Activated naive CD4-positive, alpha-beta T cell treated with anti-CD3 and anti-CD28 coated beads, Interleukin-2, amount 10 ng/mL, durations not matched to agents 7 days and 5 days (primary cell): Measurements from ENCODE around the gene PDRG1.

ENCODE experiments used
- CTCF ChIA-PET: fragments of 350-600 bp; sonication (Branson Sonifier 250); formaldehyde crosslinking; loops from one replicate; lab custom pipeline; 2021; ENCODE audit warnings: antibody characterized with exemption; lab: Charles Lee
- DNase-seq: peaks from one replicate; pipeline ENCODE4 v3.0.0-alpha.2; 2020
- H3K27ac Mint-ChIP-seq: one replicate; pipeline ENCODE4 v1.8.0; 2021; ENCODE audit warnings: mild to moderate bottlenecking, moderate library complexity, mixed read lengths
- H3K27me3 Mint-ChIP-seq: one replicate; pipeline ENCODE4 v1.8.0; 2021; ENCODE audit warnings: mild to moderate bottlenecking, mixed read lengths
- H3K36me3 Mint-ChIP-seq: one replicate; pipeline ENCODE4 v1.8.0; 2021; ENCODE audit warnings: mixed read lengths
- H3K4me1 Mint-ChIP-seq: one replicate; pipeline ENCODE4 v1.8.0; 2021; ENCODE audit warnings: mixed read lengths
- H3K4me3 Mint-ChIP-seq: one replicate; pipeline ENCODE4 v1.8.0; 2021; ENCODE audit warnings: mild to moderate bottlenecking, moderate library complexity, mixed read lengths
- H3K9me3 Mint-ChIP-seq: one replicate; pipeline ENCODE4 v1.8.0; 2021; ENCODE audit warnings: mixed read lengths

The PDRG1 gene

GRCh38 chr20:31953556-31954148, 1.8 kb upstream of the PDRG1 start:
- Mint-ChIP-seq H3K27ac (no peak overlapping the region), H3K4me1 (peaks cover 27% of the 10 kb centered on the region), H3K36me3 (peaks cover 15% of the 10 kb centered on the region), H3K4me3 (no peak overlapping the region), H3K27me3 (peaks cover 25% of the 10 kb centered on the region), H3K9me3 (no peaks in the 10 kb centered on the region)
- CTCF ChIA-PET = interaction anchor here (2.1 to 4.8 kb wide), 5 partner anchors 13 to 131 kb away, joined by 7 to 55 read pairs (median 12); no protein-coding TSS in a partner anchor
- DNase-seq = no peak

- Mint-ChIP-seq H3K27ac (peak overlapping the region; percentile 88), H3K4me1 (peaks cover 27% of the 10 kb centered on the region), H3K4me3 (peak overlapping the region; percentile 93), H3K36me3 (peaks cover 35% of the 10 kb centered on the region), H3K9me3 (peaks cover 4% of the 10 kb centered on the region), H3K27me3 (peaks cover 17% of the 10 kb centered on the region)
- DNase-seq = no peak
- CTCF ChIA-PET = interaction anchor here (1.1 to 4.8 kb wide), 9 partner anchors 9 to 128 kb away, joined by 4 to 55 read pairs (median 10); no protein-coding TSS in a partner anchor
These were observed 680 bp downstream of the PDRG1 start for GRCh38 chr20:31951203-31951529.

GRCh38 chr20:31949877-31950646, 1.8 kb downstream of the PDRG1 start:
- H3K4me3 Mint-ChIP-seq = peak overlapping the region; percentile 93
- CTCF ChIA-PET = interaction anchor here (0.5 to 4.8 kb wide), 5 partner anchors 54 to 337 kb away, joined by 3 to 55 read pairs (median 4); no protein-coding TSS in a partner anchor
- H3K27me3 Mint-ChIP-seq = peaks cover 8% of the 10 kb centered on the region
- H3K36me3 Mint-ChIP-seq = peaks cover 40% of the 10 kb centered on the region
- H3K9me3 Mint-ChIP-seq = peaks cover 4% of the 10 kb centered on the region
- no peak for DNase-seq
- no peak overlapping the region for H3K27ac Mint-ChIP-seq
- peaks cover 27% of the 10 kb centered on the region for H3K4me1 Mint-ChIP-seq

GRCh38 chr20:31948008-31948407, 3.8 kb downstream of the PDRG1 start:
- H3K4me3 Mint-ChIP-seq = no peak overlapping the region

GRCh38 chr20:31945785-31946184, 6.1 kb downstream of the PDRG1 start:
- CTCF ChIA-PET = no interaction called here
- Mint-ChIP-seq H3K27me3 (no peaks in the 10 kb centered on the region), H3K36me3 (peaks cover 42% of the 10 kb centered on the region), H3K27ac (no peak overlapping the region), H3K4me1 (peaks cover 14% of the 10 kb centered on the region), H3K4me3 (no peak overlapping the region), H3K9me3 (peaks cover 4% of the 10 kb centered on the region)
- no peak for DNase-seq

More at GRCh38 chr20:31948008-31948407, 3.8 kb downstream of the PDRG1 start:
- Mint-ChIP-seq H3K4me1 (peaks cover 27% of the 10 kb centered on the region), H3K9me3 (peaks cover 4% of the 10 kb centered on the region), H3K27ac (no peak overlapping the region), H3K27me3 (no peaks in the 10 kb centered on the region), H3K36me3 (peaks cover 47% of the 10 kb centered on the region)
- peak; percentile 36 for DNase-seq
- CTCF ChIA-PET = interaction anchor here (1.0 to 1.4 kb wide), 2 partner anchors 93 to 97 kb away, joined by 3 to 5 read pairs; no protein-coding TSS in a partner anchor

- Mint-ChIP-seq H3K27ac (no peak overlapping the region), H3K4me3 (no peak overlapping the region), H3K36me3 (peaks cover 42% of the 10 kb centered on the region), H3K9me3 (peaks cover 4% of the 10 kb centered on the region), H3K4me1 (peaks cover 10% of the 10 kb centered on the region), H3K27me3 (no peaks in the 10 kb centered on the region)
- CTCF ChIA-PET = no interaction called here
- no peak for DNase-seq
These were observed 6.5 kb downstream of the PDRG1 start for GRCh38 chr20:31945319-31945718.

GRCh38 chr20:31943052-31943471, 8.8 kb downstream of the PDRG1 start:
- CTCF ChIA-PET = interaction anchor here (0.9 kb wide), 1 partner anchor 9 kb away, joined by 4 read pairs; the partner anchor contains the start of gene PDRG1
- no peaks in the 10 kb centered on the region for H3K4me1 Mint-ChIP-seq
- peaks cover under 1% of the 10 kb centered on the region for H3K9me3 Mint-ChIP-seq
- H3K27ac Mint-ChIP-seq = no peak overlapping the region
- H3K36me3 Mint-ChIP-seq = peaks cover 26% of the 10 kb centered on the region
- H3K27me3 Mint-ChIP-seq = no peaks in the 10 kb centered on the region
- DNase-seq = no peak
- H3K4me3 Mint-ChIP-seq = no peak overlapping the region

GRCh38 chr20:31939661-31940060, 12.2 kb downstream of the PDRG1 start:
- CTCF ChIA-PET = interaction anchor here (0.8 kb wide), 2 partner anchors 87 to 151 kb away, joined by 3 read pairs; no protein-coding TSS in a partner anchor
- Mint-ChIP-seq H3K4me3 (no peak overlapping the region), H3K9me3 (no peaks in the 10 kb centered on the region), H3K27me3 (no peaks in the 10 kb centered on the region), H3K4me1 (no peaks in the 10 kb centered on the region), H3K36me3 (peaks cover 4% of the 10 kb centered on the region), H3K27ac (no peak overlapping the region)
- DNase-seq = no peak

- no peak for DNase-seq
- H3K4me3 Mint-ChIP-seq = no peak overlapping the region
- no peaks in the 10 kb centered on the region for H3K9me3 Mint-ChIP-seq
- CTCF ChIA-PET = interaction anchor here (1.4 to 1.9 kb wide), 2 partner anchors 14 to 85 kb away, joined by 3 to 10 read pairs; partner anchors contain the start of gene PDRG1
- no peak overlapping the region for H3K27ac Mint-ChIP-seq
- H3K4me1 Mint-ChIP-seq = no peaks in the 10 kb centered on the region
- H3K36me3 Mint-ChIP-seq = no peaks in the 10 kb centered on the region
- no peaks in the 10 kb centered on the region for H3K27me3 Mint-ChIP-seq
These were observed 14.0 kb downstream of the PDRG1 start for GRCh38 chr20:31937820-31938219.

GRCh38 chr20:31936420-31936819, 15.4 kb downstream of the PDRG1 start:
- H3K4me3 Mint-ChIP-seq = no peak overlapping the region
- CTCF ChIA-PET = interaction anchor here (1.4 to 1.9 kb wide), 2 partner anchors 15 to 83 kb away, joined by 3 to 10 read pairs; partner anchors contain the start of gene PDRG1
- H3K27ac Mint-ChIP-seq = no peak overlapping the region
- no peaks in the 10 kb centered on the region for H3K4me1 Mint-ChIP-seq
- H3K9me3 Mint-ChIP-seq = no peaks in the 10 kb centered on the region
- DNase-seq = no peak
- no peaks in the 10 kb centered on the region for H3K36me3 Mint-ChIP-seq
- H3K27me3 Mint-ChIP-seq = no peaks in the 10 kb centered on the region

GRCh38 chr20:31934968-31935764, 16.7 kb downstream of the PDRG1 start:
- Mint-ChIP-seq H3K4me3 (no peak overlapping the region), H3K27me3 (peaks cover 8% of the 10 kb centered on the region), H3K4me1 (no peaks in the 10 kb centered on the region), H3K36me3 (no peaks in the 10 kb centered on the region), H3K9me3 (no peaks in the 10 kb centered on the region), H3K27ac (no peak overlapping the region)
- CTCF ChIA-PET = interaction anchor here (1.1 kb wide), 1 partner anchor 17 kb away, joined by 4 read pairs; the partner anchor contains the start of gene PDRG1
- DNase-seq = no peak

GRCh38 chr20:31934491-31934890, 17.4 kb downstream of the PDRG1 start:
- H3K27me3 Mint-ChIP-seq = peaks cover 8% of the 10 kb centered on the region

GRCh38 chr20:31933698-31934097, 18.1 kb downstream of the PDRG1 start:
- Mint-ChIP-seq H3K27me3 (peaks cover 11% of the 10 kb centered on the region), H3K36me3 (no peaks in the 10 kb centered on the region), H3K27ac (no peak overlapping the region), H3K4me1 (no peaks in the 10 kb centered on the region), H3K9me3 (no peaks in the 10 kb centered on the region), H3K4me3 (no peak overlapping the region)
- no peak for DNase-seq
- CTCF ChIA-PET = interaction anchor here (0.9 kb wide), 1 partner anchor 87 kb away, joined by 4 read pairs; no protein-coding TSS in a partner anchor

More at GRCh38 chr20:31934491-31934890, 17.4 kb downstream of the PDRG1 start:
- Mint-ChIP-seq H3K27ac (no peak overlapping the region), H3K9me3 (no peaks in the 10 kb centered on the region), H3K4me3 (no peak overlapping the region), H3K4me1 (no peaks in the 10 kb centered on the region), H3K36me3 (no peaks in the 10 kb centered on the region)
- DNase-seq = no peak
- CTCF ChIA-PET = no interaction called here
